GM19438 (cell line): ENCODE data around the gene NDP.

Experiments
- ATAC-seq: cut with Tn5 transposase; IDR thresholded peaks from one replicate; pipeline ENCODE4 v1.9.1; 2021; ENCODE audit warnings: low read depth; ENCODE audit not compliant: unreplicated experiment

NDP gene

DNA sequence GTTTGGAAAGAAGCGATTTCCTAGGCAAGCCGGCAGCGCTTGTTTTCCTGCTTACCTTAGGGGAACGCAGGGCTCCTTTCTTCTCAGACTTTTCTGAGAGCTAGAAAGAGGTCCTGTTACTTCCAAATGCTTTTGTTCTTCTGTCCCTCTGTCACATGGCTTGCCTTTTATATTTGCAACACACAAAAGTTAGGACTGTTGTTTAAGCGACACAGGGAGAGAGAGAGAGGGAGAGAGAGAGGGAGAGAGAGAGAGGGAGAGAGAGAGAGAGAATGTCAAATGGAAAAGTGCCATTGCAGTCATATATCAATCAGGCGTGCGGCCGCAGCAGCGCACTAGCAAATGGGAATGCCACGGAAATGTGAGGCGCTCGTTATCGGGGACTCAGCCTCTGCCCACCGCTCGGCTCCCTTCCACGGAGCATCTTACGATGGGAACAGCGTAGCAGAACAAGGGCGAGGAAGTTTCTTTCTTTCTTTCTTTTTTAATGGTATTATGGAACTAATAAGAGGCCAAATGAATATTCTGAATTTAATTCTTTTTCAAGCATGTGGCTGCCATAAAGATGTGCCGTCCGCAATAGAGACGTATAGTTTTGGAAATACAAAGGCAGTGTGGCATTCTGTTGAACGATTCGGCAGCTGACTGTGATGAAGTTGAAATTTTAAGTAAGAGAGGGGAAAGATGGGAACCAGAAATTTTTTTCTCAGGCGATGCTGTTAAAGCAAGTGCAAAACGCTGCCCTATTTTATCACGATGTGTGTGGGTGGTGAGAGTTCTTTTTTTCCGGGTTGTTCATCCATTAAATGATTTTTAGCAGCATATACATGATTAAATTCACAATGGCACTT is at the start of gene NDP:
TSS of gene NDP (minus strand) at position 142 of the 851 bp plus-strand sequence. CDS start 14,745 bp downstream, outside the sequence.
- no peak for ATAC-seq

GRCh38 chrX:44022964-44023363 is 49.8 kb upstream of the NDP start:
- no peak for ATAC-seq

GRCh38 chrX:44020693-44021092 is 47.5 kb upstream of the NDP start:
- no peak for ATAC-seq

DNA sequence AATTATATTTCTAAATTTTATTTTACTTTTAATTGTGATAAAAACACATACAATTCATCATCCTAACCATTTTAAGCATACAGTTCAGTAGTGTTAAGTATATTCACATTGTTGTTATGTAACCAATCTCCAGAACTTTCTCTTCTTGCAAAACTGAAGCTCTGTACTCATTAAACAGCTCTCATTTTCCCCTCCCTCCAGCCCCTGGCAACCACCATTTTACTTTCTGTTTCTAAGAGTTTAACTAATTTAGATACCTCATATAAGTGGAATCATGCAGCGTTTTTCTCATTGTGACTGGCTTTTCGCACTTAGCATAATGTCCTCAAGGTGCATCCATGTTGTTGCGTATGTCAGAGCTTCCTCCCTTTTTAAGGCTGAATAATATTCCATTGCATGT is 46.7 kb upstream of the NDP start:
- no peak for ATAC-seq

DNA sequence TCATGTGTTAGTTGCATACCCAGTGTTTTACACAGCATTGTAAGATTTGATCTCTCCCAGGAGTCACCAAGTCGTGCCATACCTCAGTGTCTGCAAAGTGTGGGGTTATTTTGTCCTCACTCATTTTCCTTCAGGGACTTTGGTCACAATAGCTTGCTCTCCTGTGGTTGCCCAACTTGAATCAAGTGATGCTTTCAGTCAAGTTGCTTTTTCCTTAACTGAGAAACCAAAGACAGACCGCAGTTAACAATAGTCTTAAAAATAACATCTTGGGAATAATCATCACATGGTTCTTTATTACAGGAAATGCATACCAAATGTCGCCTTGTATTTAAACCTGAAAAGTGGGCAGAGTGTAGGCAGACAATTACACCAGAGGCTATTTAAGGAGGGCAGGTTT is 44.5 kb upstream of the NDP start:
- no peak for ATAC-seq

- no peak for ATAC-seq
Observed at GRCh38 chrX:44016906-44017305, 43.7 kb upstream of the NDP start.

- no peak for ATAC-seq
Observed at GRCh38 chrX:44012484-44013096, 39.4 kb upstream of the NDP start.

DNA sequence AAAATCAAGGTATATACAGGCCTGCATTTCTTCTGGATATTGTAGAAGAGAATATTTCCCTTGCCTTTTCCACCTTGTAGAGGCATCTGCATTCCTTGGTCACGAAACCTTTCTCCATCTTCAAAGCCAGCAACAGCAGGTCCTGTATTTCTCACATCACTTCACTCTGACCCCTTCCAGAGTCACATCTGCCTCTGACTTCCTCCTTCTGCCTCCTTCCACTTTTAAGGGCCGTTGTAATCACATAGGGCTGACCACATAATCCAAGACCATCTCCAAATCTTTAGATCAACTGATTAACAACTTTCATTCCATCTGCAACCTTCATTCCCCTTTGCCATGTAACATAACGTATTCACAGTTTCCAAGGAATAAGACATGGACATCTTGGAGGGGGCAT is 38.3 kb upstream of the NDP start:
- ATAC-seq: no peak

DNA sequence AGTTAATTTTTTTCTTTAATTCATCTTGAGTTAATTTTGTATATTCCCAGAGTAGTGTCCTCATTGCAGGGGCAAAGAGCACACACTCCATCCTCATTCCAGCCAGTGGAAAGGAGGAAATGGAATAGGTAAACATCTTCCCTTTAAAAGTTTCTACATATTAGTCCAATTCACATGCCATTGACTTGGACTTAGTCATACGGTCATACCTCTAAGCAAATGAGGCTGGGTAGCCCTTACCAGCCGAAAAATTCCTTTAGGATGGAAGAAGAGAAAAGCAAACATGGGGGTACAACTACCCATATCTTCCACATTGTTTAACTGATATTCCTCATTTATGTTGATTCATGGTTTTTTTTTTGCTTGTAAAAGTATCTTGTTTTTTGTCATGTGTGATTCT is 37.4 kb upstream of the NDP start:
- ATAC-seq: no peak

DNA sequence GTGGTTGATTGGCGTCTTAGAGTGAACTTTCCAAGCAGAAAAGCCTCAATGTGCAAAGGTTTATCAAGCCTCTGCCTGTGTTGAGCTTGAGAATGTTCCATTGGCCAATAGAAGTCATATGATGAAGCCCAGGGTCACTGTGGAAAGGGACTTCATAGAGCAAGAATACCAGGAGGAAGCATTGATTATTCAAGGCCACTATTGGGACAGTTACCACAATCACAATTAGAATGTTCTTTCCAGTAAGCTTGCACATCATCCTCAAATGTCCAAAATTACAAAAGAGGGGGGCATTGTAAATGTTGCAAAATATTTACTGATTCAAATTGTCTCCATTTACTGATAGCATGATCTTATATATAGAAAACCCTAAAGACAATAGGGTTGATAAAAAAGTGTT is 32.9 kb upstream of the NDP start:
- no peak for ATAC-seq

DNA sequence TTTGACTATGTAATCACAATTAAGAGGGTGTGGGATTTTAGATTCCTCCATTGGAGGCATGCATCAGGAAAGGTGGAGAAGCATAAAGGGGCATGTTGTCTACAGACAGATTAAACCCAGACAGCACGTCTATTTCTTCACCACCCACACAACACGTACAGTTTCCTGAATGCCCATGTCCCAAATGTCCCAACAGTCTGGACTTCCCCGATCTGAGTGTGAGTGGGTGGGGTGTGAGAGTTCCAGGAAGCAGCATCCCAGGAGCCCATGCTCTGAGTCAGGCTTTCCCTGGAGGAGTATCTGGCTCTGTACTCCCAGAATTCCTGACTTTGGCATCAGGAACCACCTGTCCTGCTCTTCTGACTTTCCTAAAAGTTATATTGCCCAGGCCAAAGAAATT is 30.8 kb upstream of the NDP start:
- ATAC-seq: no peak

DNA sequence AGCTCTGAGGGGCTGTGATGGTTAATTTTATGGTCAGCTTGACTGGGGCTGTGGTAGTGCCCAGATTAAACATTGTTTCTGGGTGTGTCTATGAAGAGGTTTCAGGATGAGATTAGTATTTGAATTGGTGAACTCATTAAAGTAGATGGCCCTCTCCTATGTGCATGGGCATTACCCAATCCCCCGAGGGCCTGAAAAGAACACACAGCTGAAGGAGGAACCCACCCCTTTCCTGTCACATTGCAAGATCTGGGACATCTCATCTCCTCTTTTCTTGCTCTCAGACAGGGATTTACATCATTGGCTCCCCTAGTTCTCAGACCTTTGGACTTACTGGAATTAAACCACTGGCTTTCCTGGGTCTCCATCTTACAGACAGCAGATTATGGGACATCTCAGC is 29.4 kb upstream of the NDP start:
- ATAC-seq: no peak

DNA sequence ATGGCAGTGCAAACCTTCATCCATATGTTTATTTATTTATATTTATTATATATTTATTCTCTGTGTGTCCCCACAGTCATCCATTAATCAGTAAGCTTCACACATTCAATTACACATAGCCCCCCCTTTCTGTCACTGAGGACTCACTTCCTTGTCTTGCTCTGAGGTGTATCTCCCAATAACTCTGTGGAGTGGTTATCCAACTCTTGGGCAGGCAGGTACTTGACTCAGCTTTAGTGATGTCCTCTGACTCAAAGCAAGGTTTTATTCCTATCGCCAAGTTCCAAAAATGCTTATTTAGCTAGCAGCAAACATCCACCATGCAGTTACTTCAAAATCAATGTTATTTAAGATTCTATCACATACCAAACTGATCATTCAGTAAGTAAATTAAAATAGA is 25.2 kb upstream of the NDP start:
- no peak for ATAC-seq

GRCh38 chrX:43996491-43996890 is 23.3 kb upstream of the NDP start:
- ATAC-seq: no peak

DNA sequence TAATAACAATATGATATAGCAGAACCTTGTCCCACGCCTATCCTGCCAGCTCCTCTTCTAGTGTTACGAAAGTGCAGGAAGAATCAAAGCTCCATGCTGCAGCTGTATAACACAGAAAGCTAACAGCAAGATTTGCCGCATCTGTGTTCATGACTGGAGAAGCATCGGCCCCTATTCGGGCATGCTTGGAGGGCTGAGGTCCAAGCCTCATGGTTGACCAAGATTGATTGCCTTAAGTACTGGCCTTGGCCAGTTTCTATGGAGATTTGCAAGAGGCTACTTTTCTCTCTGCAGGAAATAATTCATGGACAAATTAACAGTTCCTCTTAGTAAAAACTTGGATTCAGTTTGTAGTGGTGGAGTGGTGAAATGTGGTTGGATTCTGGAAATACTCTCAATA is 12.9 kb upstream of the NDP start:
- no peak for ATAC-seq

DNA sequence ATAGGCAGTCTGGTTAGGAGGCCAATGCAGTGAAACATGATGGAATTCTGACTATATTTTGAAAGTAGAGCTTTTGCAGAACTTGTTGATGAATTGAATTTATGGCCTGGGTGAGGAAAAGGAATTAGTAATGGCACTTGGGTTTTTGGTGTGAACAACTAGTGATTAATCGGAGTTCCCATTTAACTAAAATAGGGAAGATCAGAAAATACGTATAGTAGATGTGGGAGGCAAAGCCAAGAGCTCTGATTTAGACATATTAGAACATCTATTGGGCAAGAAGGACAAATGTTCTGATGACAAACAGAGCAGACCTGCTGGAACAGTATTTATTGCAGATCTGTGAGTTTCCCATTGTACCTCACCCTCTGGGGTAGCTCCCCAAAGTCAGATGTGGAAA is 12.3 kb upstream of the NDP start:
- no peak for ATAC-seq

DNA sequence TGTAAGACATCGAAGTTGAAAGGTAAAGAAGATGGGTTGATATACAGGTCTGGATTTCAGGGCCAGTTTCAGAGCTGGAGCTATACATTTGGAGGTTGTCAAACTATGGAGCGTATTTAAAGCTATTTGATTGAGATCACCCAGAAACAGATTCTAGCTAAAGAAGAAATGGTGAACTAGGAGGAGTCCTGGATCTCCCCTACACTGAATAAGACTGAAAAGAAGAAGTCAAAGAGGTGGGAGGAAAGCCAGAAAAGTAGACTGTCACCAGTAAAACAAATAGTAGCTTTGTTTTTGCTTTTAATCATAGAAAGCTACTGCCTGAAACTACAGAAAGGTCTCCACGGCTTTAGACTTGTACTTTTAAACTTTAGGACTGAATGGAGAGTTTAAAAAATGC is 5.0 kb upstream of the NDP start:
- no peak for ATAC-seq

DNA sequence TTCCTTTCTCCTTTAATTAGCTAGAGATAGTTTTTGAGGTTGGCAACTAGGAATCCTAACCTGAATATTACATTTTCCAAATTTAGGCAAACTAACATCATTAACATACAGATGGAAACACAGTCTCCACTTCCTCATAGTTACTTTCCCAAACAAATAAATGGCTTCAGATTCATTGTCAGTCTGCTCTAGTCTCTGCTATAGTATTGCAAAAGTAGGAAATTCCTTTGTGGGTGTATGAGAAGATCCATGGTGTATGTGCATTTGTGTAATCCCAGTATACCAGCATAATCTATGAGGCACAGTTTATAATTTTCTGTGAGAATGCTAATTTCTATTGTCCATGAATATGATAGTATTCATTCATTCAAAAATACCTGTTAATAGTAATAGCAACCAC is 3.0 kb upstream of the NDP start:
- ATAC-seq: no peak

GRCh38 chrX:43975796-43976195 is 2.6 kb upstream of the NDP start:
- ATAC-seq: no peak

- no peak for ATAC-seq
Observed at GRCh38 chrX:43974741-43975465, 1.7 kb upstream of the NDP start.

DNA sequence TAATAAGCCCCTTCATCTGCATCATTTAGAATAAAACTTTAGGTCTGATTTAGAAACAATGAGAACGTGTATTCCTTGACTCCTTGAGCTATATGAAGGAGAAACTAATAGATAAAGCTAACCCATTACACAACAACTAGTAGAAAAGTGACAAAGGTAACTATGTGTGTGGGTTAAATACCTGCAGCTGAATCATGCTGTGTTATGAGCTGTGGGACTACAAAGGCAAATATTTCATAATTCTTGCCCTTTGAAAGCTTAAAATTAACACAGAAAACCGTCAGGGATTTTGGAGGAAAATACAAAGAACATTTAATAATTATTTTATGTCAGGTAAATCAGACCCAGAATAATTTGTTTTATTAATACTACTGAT is 898 bp upstream of the NDP start:
- no peak for ATAC-seq
